A549 (cell line): Measurements from ENCODE around the gene FLNB.

ENCODE experiments used
- ATOH8 ChIP-seq: fragments of 250-450 bp; sonication (Bioruptor Pico); IDR thresholded peaks from 2 replicates; pipeline ENCODE4 v1.5.0; 2020; ENCODE audit warnings: low read depth, mild to moderate bottlenecking, moderate library complexity
- EP300 ChIP-seq, 2 experiments: fragments of >200 bp; sonication (Bioruptor Twin); formaldehyde crosslinking; IDR thresholded peaks; 2 replicates in 1 of 2; 3 replicates in 1 of 2; pipeline ENCODE4 v1.6.1; 2016 to 2017
- JUN ChIP-seq, 2 experiments: fragments of >200 bp; sonication (Bioruptor Twin); formaldehyde crosslinking; IDR thresholded peaks; 2 replicates in 1 of 2; 3 replicates in 1 of 2; pipeline ENCODE4 v1.6.1; 2016 to 2017
- NFE2L2 ChIP-seq: fragments of 150-350 bp; conservative IDR thresholded peaks from 2 replicates; pipeline ENCODE4 v1.6.1; 2014; ENCODE audit warnings: low read length
- PHF8 ChIP-seq: fragments of 200-600 bp; sonication (generic); IDR thresholded peaks from 2 replicates; pipeline ENCODE4 v1.6.1; 2016; ENCODE audit warnings: low read depth, mild to moderate bottlenecking, antibody characterized with exemption, moderate library complexity, borderline replicate concordance
- POLR2A ChIP-seq: IDR thresholded peaks from 2 replicates; pipeline ENCODE4 v1.6.1; 2012; ENCODE audit warnings: mild to moderate bottlenecking, low read length
- RAD21 ChIP-seq, 2 experiments: fragments of >200 bp in 1 of 2; sonication (Bioruptor Twin) in 1 of 2; formaldehyde crosslinking in 1 of 2; IDR thresholded peaks in 1 of 2; conservative IDR thresholded peaks in 1 of 2; 2 replicates in 1 of 2; 3 replicates in 1 of 2; pipeline ENCODE4 v1.6.1; 2012 to 2018; ENCODE audit warnings: inconsistent platforms in 1 of 2
- RFX5 ChIP-seq: fragments of 450-650 bp; IDR thresholded peaks from 2 replicates; pipeline ENCODE4 v1.7.1; 2014; ENCODE audit warnings: antibody characterized with exemption, mild to moderate bottlenecking, moderate library complexity
- ZC3H11A ChIP-seq: fragments of 450-650 bp; IDR thresholded peaks from 2 replicates; pipeline ENCODE4 v1.6.1; 2014; ENCODE audit warnings: antibody characterized with exemption, mild to moderate bottlenecking
- TF ChIP-seq, protein P1 (sequence below): fragments of >200 bp; sonication (Bioruptor Twin); formaldehyde crosslinking; IDR thresholded peaks from 3 replicates; pipeline ENCODE4 v1.5.1; 2016
- TF ChIP-seq, protein P2 (sequence below): fragments of 450-650 bp; IDR thresholded peaks from 2 replicates; pipeline ENCODE4 v1.6.1; 2014; ENCODE audit warnings: antibody characterized with exemption

- no peak for TF ChIP-seq POLR2A
- no peak for TF ChIP-seq ATOH8 (CRISPR knock-in tag)
- no peak for TF ChIP-seq JUN (IDR thresholded peaks at IDR 0.05)
- TF ChIP-seq, protein P1, sequence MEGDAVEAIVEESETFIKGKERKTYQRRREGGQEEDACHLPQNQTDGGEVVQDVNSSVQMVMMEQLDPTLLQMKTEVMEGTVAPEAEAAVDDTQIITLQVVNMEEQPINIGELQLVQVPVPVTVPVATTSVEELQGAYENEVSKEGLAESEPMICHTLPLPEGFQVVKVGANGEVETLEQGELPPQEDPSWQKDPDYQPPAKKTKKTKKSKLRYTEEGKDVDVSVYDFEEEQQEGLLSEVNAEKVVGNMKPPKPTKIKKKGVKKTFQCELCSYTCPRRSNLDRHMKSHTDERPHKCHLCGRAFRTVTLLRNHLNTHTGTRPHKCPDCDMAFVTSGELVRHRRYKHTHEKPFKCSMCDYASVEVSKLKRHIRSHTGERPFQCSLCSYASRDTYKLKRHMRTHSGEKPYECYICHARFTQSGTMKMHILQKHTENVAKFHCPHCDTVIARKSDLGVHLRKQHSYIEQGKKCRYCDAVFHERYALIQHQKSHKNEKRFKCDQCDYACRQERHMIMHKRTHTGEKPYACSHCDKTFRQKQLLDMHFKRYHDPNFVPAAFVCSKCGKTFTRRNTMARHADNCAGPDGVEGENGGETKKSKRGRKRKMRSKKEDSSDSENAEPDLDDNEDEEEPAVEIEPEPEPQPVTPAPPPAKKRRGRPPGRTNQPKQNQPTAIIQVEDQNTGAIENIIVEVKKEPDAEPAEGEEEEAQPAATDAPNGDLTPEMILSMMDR: no peak
- no peak for TF ChIP-seq PHF8
- no peak for TF ChIP-seq ZC3H11A
- no peak for TF ChIP-seq NFE2L2
- TF ChIP-seq RAD21 (conservative IDR thresholded peaks at IDR 0.05 in 1 of 2, IDR thresholded peaks at IDR 0.05 in 1 of 2): no peak
- TF ChIP-seq RFX5: no peak
- TF ChIP-seq, protein P2, sequence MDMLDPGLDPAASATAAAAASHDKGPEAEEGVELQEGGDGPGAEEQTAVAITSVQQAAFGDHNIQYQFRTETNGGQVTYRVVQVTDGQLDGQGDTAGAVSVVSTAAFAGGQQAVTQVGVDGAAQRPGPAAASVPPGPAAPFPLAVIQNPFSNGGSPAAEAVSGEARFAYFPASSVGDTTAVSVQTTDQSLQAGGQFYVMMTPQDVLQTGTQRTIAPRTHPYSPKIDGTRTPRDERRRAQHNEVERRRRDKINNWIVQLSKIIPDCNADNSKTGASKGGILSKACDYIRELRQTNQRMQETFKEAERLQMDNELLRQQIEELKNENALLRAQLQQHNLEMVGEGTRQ: no peak
- TF ChIP-seq EP300 (IDR thresholded peaks at IDR 0.05): no peak
Observed at GRCh38 chr3:58144478-58145325, 136.5 kb downstream of the FLNB start.
